NCI-H524 treated with DMSO at 0.1 percent for 48 hours (cell line): ENCODE data around the gene IFITM10.

Experiments used
- DNase-seq: peaks from one replicate; lab custom pipeline; 2025; lab: John Stamatoyannopoulos, UW

IFITM10 gene

DNA sequence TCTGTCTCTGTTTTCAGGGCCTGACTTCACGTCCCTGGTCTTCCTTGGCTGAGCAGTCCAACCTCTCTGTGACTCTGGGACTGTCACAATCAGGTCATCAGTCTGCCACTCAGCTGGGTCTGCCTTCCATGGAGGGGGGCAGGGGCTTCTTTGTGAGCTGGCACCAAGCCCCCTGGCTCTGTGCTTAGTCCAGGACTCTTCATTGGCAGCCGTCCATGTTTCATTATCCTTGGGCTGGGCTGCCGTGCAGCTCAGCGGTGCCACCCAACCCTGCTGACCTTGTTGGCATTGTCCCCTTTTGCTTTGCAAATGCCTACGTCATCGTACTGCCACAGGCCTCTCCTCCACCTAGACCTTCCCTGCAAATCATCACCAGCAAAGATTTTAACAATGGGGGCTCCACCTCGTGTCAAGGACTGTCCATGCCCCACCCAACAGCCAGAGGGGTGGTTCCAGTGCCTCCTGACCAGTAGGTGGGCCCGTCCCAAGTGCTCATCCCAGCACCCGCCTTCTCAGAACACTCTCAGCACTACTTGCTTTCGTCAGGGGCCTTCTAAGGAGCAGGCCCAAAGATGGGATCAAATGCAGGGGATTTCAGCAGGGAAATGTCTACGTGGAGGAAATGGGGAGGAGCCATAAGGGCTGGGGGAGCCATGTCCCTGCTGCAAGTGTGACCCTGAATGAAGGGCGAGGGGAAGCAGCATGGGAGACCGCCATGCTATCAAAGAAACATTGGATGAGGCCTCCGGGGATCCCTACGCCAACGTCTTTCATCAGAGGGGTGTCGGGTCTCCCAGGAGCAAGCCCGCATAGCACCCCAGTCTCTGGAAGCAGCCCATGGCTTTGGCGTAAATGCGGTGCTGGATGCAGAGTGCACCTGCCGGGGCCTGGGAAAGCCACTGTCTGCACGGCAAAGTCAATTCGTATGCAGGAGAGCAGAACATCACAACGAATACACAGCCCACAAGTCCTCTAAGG lies 35.2 kb downstream of the IFITM10 start:
- no peak for DNase-seq

GRCh38 chr11:1708716-1709115 lies 41.7 kb downstream of the IFITM10 start:
- no peak for DNase-seq

GRCh38 chr11:1707751-1708150 lies 42.6 kb downstream of the IFITM10 start:
- no peak for DNase-seq

DNA sequence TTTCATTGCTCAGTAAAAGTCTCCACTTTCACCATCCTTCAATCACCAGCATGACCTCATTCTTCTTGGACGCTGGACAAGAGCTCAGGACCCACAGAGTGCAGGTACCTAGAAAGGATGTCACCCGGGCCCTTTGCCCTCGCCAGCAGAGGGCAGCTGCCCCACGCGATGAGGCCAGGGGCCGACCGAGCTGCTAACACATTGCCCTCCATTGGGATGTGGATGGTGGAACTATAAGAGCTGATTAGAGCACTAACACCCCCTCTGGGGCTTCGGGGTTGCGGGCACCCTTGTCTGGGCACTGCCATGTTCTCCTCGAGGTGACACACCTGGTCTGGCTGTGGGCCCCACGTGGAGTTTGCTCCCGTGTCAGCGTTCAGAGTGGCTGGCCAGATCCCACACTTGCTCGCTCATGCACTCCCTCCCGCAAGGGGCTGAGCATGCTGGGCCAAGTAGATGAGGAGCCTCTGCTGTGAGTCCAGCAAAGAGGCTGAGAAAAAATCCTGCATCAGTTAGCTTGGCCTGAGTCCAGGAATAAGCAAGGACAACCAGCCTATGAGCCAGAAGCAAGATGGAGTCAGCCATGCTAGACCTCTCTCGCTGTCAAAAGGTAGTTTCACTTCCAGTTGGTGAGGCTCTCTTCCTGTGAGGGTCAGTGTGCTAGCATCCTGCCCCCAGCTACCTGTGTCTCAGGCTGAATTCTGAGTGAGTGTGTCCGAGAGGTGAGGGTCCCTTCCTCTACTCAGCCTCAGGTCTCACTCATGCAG lies 43.6 kb downstream of the IFITM10 start:
- no peak for DNase-seq

- DNase-seq = no peak
These were observed 45.0 kb downstream of the IFITM10 start for GRCh38 chr11:1705126-1706052.

DNA sequence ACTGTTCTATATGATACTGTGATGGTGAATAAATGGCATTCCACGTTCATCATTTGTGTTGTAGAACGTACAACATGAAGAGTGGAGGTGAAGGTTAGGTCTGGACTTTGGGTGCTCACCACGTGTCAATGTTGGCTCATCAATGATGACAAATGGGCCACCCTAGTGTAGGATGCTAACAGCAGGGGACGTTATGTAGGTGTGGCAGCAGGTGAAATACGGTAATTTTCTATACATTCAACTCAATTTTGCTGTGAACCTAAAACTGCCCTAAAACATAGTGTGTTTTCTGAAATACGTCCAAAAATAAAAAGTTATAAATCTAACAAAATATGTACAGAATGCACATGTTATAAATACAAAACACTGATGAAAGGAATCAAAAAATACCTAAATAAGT lies 47.2 kb downstream of the IFITM10 start:
- DNase-seq = no peak

- DNase-seq = no peak
These were observed 47.9 kb downstream of the IFITM10 start for GRCh38 chr11:1702506-1702905.

GRCh38 chr11:1701091-1701807 lies 49.1 kb downstream of the IFITM10 start:
- no peak for DNase-seq

DNA sequence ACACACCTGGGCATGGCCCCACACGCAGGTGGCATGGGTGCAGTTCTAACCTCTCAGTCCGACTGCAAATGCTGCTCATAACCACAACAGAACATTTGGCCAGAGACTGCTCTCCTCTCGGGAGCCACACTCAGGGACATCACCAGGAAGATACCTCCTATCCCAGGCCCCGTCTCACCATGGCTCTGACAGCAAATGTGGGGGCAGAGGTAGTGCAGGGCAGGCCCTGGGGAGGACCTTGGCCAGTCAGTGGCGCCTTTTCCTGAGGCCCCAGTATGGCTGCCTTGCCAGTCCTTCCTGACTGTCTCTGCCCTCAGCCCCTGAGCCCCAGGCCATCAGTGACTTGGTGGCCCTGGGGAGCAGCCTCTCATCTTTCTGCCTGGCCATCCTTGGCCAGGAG lies 50.6 kb downstream of the IFITM10 start:
- DNase-seq = no peak

GRCh38 chr11:1696608-1697570 lies 53.5 kb downstream of the IFITM10 start, which contains the start of gene KRTAP5-6:
Gene KRTAP5-6 (plus strand): TSS chr11:1697195. CDS start chr11:1697246, 51 bp downstream.
- DNase-seq = no peak

DNA sequence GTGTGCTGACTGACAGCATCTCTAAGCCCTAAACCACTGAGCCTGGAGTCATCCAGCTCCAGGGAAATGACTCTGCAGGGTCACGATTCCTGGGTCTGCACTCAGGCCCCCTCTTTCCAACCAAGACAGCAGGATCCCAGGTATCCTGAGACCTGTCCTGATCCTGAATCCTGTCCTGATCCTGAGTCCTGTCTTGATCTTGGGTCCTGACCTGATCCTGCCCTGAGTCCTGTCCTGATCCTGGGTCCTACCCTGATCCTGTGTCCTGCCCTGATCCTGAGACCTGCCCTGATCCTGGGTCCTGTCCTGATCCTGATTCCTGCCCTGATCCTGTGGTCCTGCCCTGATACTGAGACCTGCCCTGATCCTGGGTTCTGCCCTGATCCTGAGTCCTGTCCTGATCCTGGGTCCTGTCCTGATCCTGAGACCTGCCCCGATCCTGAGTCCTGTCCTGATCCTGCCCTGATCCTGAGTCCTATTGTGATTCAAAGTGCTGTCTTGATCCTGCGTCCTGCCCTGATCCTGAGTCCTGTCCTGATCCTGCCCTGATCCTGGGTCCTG lies 54.8 kb downstream of the IFITM10 start:
- DNase-seq = no peak

GRCh38 chr11:1694846-1695547 lies 55.4 kb downstream of the IFITM10 start:
- no peak for DNase-seq

DNA sequence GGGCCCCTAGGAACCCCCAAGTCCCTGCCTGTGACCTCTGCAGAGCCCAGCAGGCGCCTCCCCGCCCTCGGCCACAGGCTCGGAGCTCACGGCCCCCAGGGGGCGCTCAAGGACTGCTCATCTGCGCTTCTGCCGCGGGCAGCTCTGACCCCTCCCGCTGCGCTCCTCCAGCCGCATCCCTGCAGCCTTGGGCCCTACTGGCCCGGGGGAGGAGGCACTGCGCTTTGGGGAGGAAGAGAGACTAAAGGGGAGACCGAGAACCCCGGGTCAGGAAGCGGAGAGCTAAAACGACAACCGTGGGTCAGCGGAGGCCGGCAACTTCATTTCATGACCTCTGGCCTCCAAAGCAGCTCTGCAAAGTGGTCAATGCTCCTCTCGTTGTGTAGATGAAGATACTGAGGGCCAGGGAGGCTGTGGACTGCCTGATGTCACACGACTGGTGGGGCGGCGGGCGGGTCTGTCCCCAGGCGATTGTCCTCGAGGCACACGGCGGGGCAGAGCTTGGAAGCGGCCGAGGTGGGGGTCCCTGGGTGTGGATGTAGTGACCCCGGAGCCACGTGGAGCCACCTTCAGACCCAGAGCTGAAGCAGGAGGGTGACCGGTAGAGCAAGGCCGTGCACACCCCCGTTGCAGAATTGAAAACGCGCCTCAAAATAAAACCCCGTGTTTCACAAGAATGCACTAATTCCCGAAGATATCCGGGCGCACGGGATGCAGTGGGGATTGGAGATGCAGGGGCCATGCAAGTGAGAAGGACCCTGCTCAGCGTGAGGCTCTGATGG lies 56.1 kb downstream of the IFITM10 start:
- peak; percentile 19 for DNase-seq

GRCh38 chr11:1693327-1694063 lies 56.9 kb downstream of the IFITM10 start:
- DNase-seq = no peak

GRCh38 chr11:1692708-1693326 lies 57.6 kb downstream of the IFITM10 start:
- no peak for DNase-seq

DNA sequence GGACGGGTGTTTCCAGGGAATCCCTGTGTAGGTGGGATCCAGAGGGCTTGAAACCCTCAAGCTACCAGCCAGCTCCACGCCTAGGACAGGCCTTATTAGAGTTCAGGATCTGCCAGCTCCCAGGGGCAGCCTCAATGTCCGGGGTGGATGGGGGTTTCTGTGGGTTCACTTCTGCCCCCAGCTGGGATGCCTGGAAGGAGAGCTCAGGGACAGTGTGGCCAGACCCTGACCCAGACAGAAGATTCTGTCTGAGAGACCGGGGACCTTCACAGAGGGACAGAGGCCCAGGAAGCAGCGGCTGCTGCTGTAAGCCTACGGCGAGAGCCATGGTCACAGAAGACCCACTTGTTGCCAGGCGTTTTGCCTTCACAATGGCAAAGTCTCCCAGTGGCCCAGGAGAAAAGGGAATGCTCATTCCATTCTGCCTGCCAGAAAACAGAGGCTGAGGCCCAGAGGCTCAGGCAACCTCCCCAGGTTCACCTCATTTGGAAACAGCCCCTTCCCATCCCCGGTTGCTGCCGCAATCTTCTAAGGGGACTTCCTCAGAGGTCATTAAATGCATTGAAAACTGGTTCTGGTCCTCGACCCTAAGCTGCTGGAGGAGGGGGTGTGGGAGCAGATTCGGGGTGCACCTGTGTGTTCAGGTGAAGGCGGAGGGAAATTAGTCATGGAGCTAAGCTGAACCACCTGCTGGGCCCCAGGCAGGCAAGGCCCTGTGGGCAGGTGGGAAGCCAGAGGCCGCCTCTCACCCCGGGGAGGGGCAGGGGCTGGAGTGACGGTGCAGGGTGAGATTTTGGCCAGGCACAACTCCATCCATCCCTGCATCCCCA lies 58.3 kb downstream of the IFITM10 start:
- no peak for DNase-seq
